Cerebellar nuclear complex (tissue), 1 donor: ENCODE data around the gene SLC25A19.

Source experiments
- DNase-seq, 2 experiments: peaks; one replicate each; lab custom pipeline; 2025; lab: John Stamatoyannopoulos, UW

Gene SLC25A19

GRCh38 chr17:75241502-75241901, 47.7 kb downstream of the SLC25A19 start:
- no peak for DNase-seq

GRCh38 chr17:75241143-75241430, 48.1 kb downstream of the SLC25A19 start:
- DNase-seq, result no peak

- peak; percentile 70 to 79 for DNase-seq
These were observed 48.7 kb downstream of the SLC25A19 start for GRCh38 chr17:75240394-75241142.

GRCh38 chr17:75239778-75240393, 49.3 kb downstream of the SLC25A19 start:
- DNase-seq, result no peak

- no peak for DNase-seq
These were observed 50.0 kb downstream of the SLC25A19 start for GRCh38 chr17:75239214-75239613.

GRCh38 chr17:75238684-75239191, 50.5 kb downstream of the SLC25A19 start:
- DNase-seq, result peak in 1 of 2 experiments; percentile 61

GRCh38 chr17:75238020-75238580, 51.1 kb downstream of the SLC25A19 start:
- DNase-seq, result no peak

GRCh38 chr17:75237100-75238014, 51.9 kb downstream of the SLC25A19 start:
- DNase-seq, result peak; percentile 59 to 92

- DNase-seq, result no peak
These were observed 56.4 kb downstream of the SLC25A19 start for GRCh38 chr17:75232786-75233185.

GRCh38 chr17:75231741-75232464, 57.3 kb downstream of the SLC25A19 start:
- peak; percentile 56 to 85 for DNase-seq

- DNase-seq, result no peak
These were observed 58.2 kb downstream of the SLC25A19 start for GRCh38 chr17:75231071-75231470.

- no peak for DNase-seq
These were observed 60.4 kb downstream of the SLC25A19 start for GRCh38 chr17:75228847-75229246.

GRCh38 chr17:75228305-75228704, 60.9 kb downstream of the SLC25A19 start:
- DNase-seq, result no peak

GRCh38 chr17:75227729-75228128, 61.5 kb downstream of the SLC25A19 start:
- DNase-seq, result no peak

GRCh38 chr17:75225016-75225415, 64.2 kb downstream of the SLC25A19 start:
- DNase-seq, result no peak
